ENCODE data around the gene SYNE2.

DNA sequence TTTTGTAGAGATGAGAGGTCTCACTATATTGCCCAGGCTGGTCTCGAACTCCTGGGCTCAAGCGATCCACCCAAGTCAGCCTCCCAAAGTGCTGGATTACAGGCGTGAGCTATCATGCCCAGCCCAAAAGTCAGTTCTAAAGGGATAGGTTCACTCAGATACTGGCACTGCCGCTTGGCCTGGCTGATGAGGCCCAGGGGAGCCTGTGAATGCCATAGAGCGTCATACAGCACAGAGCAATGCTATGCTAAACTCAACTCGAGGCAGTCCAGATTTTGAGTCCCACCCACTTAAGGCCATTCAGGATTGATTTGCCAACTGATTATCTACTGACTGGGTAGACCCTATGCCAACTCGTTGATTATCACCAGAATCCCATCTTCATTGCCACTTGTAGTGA is 262.0 kb downstream of the SYNE2 start:
- TF ChIP-seq, protein P1, sequence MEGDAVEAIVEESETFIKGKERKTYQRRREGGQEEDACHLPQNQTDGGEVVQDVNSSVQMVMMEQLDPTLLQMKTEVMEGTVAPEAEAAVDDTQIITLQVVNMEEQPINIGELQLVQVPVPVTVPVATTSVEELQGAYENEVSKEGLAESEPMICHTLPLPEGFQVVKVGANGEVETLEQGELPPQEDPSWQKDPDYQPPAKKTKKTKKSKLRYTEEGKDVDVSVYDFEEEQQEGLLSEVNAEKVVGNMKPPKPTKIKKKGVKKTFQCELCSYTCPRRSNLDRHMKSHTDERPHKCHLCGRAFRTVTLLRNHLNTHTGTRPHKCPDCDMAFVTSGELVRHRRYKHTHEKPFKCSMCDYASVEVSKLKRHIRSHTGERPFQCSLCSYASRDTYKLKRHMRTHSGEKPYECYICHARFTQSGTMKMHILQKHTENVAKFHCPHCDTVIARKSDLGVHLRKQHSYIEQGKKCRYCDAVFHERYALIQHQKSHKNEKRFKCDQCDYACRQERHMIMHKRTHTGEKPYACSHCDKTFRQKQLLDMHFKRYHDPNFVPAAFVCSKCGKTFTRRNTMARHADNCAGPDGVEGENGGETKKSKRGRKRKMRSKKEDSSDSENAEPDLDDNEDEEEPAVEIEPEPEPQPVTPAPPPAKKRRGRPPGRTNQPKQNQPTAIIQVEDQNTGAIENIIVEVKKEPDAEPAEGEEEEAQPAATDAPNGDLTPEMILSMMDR (conservative IDR thresholded peaks at IDR 0.05): no peak
- no peak for TF ChIP-seq EZH2 (IDR thresholded peaks at IDR 0.05; ENCODE audit: low read depth)

All from PC-9 (cell line).